A673 (cell line): ENCODE data around the gene UTRN. TPM values are rescaled to one million over a fixed set of nuclear protein-coding genes. Genes with fewer than 3 reads are reported as not detected.

Source experiments
- BruUV-seq: library from RNA; stranded (reverse); fragments of 400-500 nt; replicated peaks from 2 replicates; lab custom pipeline; 2021; lab: Mats Ljungman, UMichigan
- CTCF ChIA-PET: fragments of 300-600 bp; sonication (Branson Sonifier 250); formaldehyde crosslinking; loops from one replicate; lab custom pipeline; 2022; ENCODE audit warnings: antibody characterized with exemption; lab: Charles Lee
- POLR2A ChIA-PET: fragments of 300-600 bp; sonication (Branson Sonifier 250); formaldehyde crosslinking; loops from one replicate; lab custom pipeline; 2022; ENCODE audit warnings: antibody characterized with exemption; ENCODE audit not compliant: low non-redundant PET; lab: Charles Lee
- DNase-seq: peaks from one replicate; pipeline ENCODE4 v3.0.0-alpha.2; 2015; ENCODE audit warnings: low spot score
- H3K27ac ChIP-seq: fragments of 200-600 bp; sonication (generic); 2 replicates; pipeline ENCODE4 v1.5.1; 2016; ENCODE audit warnings: mixed run types, low read depth, mild to moderate bottlenecking, mixed read lengths, antibody characterized with exemption, low read length; ENCODE audit not compliant: poor library complexity, severe bottlenecking
- H3K27me3 ChIP-seq: fragments of 200-600 bp; sonication (generic); replicated peaks from 2 replicates; pipeline ENCODE4 v1.6.1; 2017; ENCODE audit warnings: mixed run types, low read depth, mild to moderate bottlenecking, mixed read lengths, antibody characterized with exemption, low read length; ENCODE audit not compliant: insufficient read depth, poor library complexity
- H3K36me3 ChIP-seq: fragments of 200-600 bp; sonication (generic); 2 replicates; pipeline ENCODE4 v1.6.1; 2016; ENCODE audit warnings: mixed run types, mild to moderate bottlenecking, mixed read lengths, antibody characterized with exemption, low read length; ENCODE audit not compliant: insufficient read depth, poor library complexity, severe bottlenecking
- H3K4me1 ChIP-seq: fragments of 200-600 bp; sonication (generic); 2 replicates; pipeline ENCODE4 v1.6.1; 2017; ENCODE audit warnings: mixed run types, mild to moderate bottlenecking, mixed read lengths, antibody characterized with exemption, low read length; ENCODE audit not compliant: insufficient read depth, poor library complexity, severe bottlenecking
- H3K4me3 ChIP-seq: fragments of 200-600 bp; sonication (generic); 2 replicates; pipeline ENCODE4 v1.5.1; 2016; ENCODE audit warnings: low read depth, mixed run types, mild to moderate bottlenecking, mixed read lengths, low read length; ENCODE audit not compliant: poor library complexity, severe bottlenecking
- H3K9me3 ChIP-seq: fragments of 200-600 bp; sonication (generic); 2 replicates; pipeline ENCODE4 v1.6.1; 2016; ENCODE audit warnings: mixed run types, low read depth, mild to moderate bottlenecking, mixed read lengths, antibody characterized with exemption, low read length; ENCODE audit not compliant: poor library complexity, severe bottlenecking
- EZH2 ChIP-seq: fragments of 200-600 bp; sonication (generic); IDR thresholded peaks from 2 replicates; pipeline ENCODE4 v1.6.1; 2017; ENCODE audit warnings: borderline replicate concordance, low read depth, mild to moderate bottlenecking, mixed read lengths, antibody characterized with exemption, low read length; ENCODE audit not compliant: poor library complexity, severe bottlenecking
- intact Hi-C: fragments of 100-400 bp; cut with micrococcal nuclease; formaldehyde crosslinking; loops from one replicate; pipeline ENCODE4 v1.10.0; 2022; ENCODE audit not compliant: unreplicated experiment
- total RNA-seq: library from RNA; stranded (reverse); gene quantifications from 2 replicates; pipeline ENCODE4 v1.2.3, GENCODE V29; 2021
- TF ChIP-seq, protein P1 (sequence below): fragments of 300-800, 200-600 bp; sonication (generic); conservative IDR thresholded peaks from 2 replicates; pipeline ENCODE4 v1.5.1; 2017; ENCODE audit warnings: low read depth, mild to moderate bottlenecking, antibody characterized with exemption, low read length, moderate library complexity, mixed read lengths

UTRN gene
- total RNA-seq, 1 experiment from 2014 or later, result 75.2 TPM

DNA sequence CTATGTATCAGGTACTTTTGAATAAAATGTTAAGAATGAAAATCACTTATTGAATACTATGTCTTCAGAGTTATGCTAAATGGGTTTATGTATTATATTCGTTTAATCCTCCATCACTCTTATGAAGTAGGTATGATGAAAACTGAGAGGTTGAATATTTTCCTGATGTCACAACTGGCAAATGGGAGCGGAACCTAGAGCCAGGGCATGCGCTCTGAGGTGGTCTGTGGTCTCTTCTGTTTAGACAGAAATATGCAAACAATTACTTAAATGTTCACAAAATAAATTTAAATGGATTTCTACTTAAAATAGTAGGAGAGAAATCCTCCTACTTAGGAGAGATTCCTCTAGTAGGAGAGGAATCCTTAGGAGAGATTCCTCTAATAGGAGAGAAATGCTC is 21.3 kb upstream of the UTRN start:
- H3K4me3 ChIP-seq, result no peak overlapping the region
- CTCF ChIA-PET, result no interaction called here
- POLR2A ChIA-PET, result no interaction called here
- H3K27ac ChIP-seq, result no peak overlapping the region
- no TSS peak for BruUV-seq
- H3K4me1 ChIP-seq, result peaks cover 21% of the 10 kb centered on the region
- DNase-seq, result no peak
- H3K36me3 ChIP-seq, result no peaks in the 10 kb centered on the region
- TF ChIP-seq EZH2, result no peak
- TF ChIP-seq, protein P1, sequence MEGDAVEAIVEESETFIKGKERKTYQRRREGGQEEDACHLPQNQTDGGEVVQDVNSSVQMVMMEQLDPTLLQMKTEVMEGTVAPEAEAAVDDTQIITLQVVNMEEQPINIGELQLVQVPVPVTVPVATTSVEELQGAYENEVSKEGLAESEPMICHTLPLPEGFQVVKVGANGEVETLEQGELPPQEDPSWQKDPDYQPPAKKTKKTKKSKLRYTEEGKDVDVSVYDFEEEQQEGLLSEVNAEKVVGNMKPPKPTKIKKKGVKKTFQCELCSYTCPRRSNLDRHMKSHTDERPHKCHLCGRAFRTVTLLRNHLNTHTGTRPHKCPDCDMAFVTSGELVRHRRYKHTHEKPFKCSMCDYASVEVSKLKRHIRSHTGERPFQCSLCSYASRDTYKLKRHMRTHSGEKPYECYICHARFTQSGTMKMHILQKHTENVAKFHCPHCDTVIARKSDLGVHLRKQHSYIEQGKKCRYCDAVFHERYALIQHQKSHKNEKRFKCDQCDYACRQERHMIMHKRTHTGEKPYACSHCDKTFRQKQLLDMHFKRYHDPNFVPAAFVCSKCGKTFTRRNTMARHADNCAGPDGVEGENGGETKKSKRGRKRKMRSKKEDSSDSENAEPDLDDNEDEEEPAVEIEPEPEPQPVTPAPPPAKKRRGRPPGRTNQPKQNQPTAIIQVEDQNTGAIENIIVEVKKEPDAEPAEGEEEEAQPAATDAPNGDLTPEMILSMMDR, result no peak
- H3K9me3 ChIP-seq, result no peaks in the 10 kb centered on the region
- H3K27me3 ChIP-seq, result no peaks in the 10 kb centered on the region
- intact Hi-C loops, result no loop called here

DNA sequence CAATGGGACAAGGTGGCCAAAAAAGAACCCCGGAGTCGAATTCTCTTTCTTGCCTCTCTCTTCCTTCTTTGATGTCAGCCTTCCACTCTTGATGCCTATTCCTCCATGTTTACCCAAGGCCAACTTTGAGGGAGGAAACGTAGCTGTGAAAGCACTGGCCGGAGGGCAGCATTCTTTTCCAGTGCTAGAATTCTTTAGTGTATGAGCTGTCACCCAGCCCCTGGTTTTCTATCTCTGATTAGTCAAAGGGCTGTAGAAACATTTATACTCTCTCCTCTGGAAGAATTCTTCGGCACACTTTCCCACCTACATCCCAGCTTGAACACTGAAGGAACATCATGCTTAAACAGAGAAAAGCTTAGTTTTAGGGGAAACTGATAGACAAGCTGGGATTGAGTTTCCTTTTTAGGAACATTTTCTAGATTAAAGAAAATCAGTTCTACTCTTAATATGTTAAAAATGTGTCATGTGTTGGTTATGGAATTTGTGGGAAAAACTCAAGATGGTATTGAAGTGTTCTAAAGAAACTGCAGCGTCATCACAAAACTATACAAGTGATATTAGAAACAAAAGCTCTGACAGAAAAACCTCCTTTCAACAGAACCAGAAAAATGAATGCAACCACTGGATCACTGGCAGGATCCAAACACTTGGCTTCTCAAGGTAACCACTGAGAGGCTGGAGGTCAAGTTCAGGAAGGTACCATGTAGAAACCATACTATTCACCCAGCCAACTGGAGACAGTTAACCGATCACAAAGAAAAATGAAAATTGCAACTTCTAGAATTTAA is 20.7 kb upstream of the UTRN start:
- TF ChIP-seq EZH2, result no peak
- TF ChIP-seq, protein P1, result no peak
- intact Hi-C loops, result no loop called here
- Histone ChIP-seq H3K27ac (no peak overlapping the region), H3K4me1 (peaks cover 21% of the 10 kb centered on the region), H3K27me3 (no peaks in the 10 kb centered on the region), H3K4me3 (no peak overlapping the region), H3K9me3 (no peaks in the 10 kb centered on the region), H3K36me3 (no peaks in the 10 kb centered on the region)
- ChIA-PET POLR2A (no interaction called here), CTCF (no interaction called here)
- no TSS peak for BruUV-seq
- DNase-seq, result peak; percentile 35

DNA sequence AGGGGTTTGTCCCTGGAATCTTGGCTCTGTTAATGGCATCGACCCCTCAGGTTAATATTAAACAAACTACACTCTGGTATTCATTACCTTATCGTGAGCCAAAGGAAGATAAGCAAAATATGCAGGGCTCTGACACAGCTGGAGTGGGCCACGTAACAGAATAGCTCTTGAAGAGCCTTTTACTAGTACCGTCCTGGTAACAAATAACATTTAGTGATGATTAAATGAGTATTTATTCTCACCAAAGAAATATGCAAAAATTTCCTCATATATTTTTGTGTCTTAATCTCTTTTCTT is 20.1 kb upstream of the UTRN start:
- DNase-seq, result peak; percentile 6
- no peak overlapping the region for H3K4me3 ChIP-seq
- H3K36me3 ChIP-seq, result no peaks in the 10 kb centered on the region
- H3K4me1 ChIP-seq, result peaks cover 21% of the 10 kb centered on the region
- intact Hi-C loops, result no loop called here
- BruUV-seq, result no TSS peak
- peak overlapping the region; percentile 63 for H3K27ac ChIP-seq
- no peaks in the 10 kb centered on the region for H3K9me3 ChIP-seq
- POLR2A ChIA-PET, result no interaction called here
- CTCF ChIA-PET, result no interaction called here
- H3K27me3 ChIP-seq, result no peaks in the 10 kb centered on the region
- TF ChIP-seq, protein P1, result no peak
- TF ChIP-seq EZH2, result no peak
